GM21528 (cell line): Measurements from ENCODE around the gene TRIM10.
"Not testable (repeated sequence)": the region's sequence is repeated elsewhere in the genome, so short reads cannot be mapped to it uniquely, and the experiment has no call there.

Experiments
- ATAC-seq: cut with Tn5 transposase; IDR thresholded peaks from one replicate; pipeline ENCODE4 v1.9.1; 2021; ENCODE audit warnings: mild to moderate bottlenecking, moderate library complexity; ENCODE audit not compliant: unreplicated experiment, low FRiP score

Gene TRIM10

DNA sequence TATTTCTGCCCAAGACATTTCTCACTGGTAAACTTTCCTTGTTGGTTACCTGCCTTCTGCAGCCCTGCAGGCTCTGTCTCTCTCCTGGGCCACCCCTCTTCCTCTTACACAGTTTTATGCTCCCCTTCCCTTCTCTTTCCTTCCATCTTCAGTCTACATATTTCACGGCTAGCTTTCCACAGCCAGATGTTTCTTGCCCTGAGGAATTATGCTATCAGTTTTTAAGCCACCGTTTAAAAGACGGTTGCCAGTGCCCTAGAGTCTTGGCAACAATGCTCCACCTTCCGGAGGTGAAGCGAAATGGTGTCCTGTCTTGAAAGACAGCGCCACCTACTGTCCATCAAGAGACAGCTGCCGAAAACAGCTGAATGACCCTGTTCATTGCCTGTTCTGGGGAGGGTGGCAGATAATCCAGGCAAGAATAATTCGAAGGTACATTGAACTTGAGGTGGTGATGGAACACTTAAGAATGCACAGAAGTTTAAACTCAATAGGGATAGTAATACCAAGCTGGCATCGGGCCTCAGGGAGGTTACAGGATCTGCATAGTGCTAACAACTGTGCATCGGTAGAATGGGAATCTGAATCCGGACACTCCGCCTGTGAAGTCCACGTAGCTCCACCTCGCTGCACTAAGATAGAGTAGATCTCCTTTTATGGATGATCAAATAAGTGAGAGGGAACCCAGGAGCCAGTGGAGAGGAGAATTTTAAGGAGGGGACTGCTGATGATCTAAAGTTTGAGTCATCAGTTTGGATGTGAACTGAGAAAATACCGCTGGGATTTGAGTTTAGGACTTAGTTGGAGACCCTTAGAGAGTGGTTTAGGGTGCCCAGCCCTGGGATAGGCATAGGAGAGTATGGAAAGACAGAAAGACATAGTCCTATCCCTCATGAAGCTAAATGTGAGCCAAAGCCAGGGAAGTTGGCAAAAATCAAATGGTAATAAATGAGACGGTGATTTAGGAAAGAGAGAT lies 29.8 kb downstream of the TRIM10 start:
- peak; percentile 57 for ATAC-seq

DNA sequence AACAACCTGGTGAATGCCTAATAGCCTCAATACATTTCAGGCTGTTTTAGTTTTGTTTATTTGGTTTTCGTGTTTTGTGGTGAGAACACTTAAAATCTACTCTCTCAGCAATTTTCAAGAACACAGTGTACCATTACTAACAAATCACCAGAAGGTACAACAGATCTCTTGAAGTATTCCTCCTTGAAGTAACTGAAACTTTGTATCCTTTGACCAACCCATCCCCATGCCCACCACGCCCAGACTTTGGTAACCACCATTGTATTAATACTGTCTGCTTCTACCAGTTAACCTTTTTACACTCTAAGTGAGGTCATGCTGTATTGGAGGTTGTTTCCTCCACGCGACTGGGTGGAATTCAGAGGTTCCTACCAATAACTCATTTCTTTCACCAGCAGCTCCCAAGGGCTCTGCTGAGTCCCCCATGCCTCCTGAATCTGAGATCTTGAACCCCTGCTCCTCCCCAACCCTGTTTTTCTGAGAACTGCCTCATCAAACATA lies 30.8 kb downstream of the TRIM10 start:
- no peak for ATAC-seq

DNA sequence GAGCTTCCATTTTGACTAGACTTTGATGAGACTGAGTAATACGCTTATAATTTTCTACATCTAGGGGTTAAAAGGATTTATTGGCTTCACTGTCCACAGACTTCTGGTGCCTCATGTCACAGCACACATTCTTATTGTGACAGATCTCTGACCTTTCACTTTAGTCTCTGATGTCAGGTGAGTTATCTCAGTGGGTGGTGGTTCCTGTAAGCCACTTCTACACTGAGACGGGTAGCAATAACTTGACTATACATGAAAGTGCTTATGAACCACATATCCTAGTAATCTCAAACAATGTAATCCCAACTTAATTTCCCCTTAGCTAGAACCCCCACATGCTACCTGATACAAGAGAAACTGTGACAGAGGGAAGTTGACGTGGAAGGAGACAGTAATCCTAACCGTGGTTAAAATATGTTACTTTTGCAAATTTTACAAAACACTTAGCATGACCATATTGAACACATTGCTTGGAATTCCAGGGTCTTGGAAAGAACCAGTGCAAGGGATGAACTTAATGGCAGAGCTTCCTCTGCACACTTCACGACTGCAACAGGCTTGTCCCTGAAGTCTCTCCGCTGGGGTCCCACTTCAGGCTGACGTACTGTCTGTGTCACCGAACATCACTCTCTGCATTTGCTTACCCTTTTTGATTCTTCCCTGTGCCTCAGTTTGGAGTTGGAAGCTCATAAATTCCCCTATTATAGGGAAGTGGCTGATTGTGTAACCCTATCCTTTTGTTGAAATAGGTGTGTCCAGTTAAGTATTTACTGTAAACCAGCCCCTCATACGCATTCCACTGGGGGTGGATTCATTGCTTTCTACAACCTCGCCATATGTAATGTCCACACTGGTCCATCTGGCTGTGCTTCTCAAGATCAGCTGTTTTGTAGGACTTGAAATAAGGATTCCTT lies 31.5 kb downstream of the TRIM10 start:
- no peak for ATAC-seq

DNA sequence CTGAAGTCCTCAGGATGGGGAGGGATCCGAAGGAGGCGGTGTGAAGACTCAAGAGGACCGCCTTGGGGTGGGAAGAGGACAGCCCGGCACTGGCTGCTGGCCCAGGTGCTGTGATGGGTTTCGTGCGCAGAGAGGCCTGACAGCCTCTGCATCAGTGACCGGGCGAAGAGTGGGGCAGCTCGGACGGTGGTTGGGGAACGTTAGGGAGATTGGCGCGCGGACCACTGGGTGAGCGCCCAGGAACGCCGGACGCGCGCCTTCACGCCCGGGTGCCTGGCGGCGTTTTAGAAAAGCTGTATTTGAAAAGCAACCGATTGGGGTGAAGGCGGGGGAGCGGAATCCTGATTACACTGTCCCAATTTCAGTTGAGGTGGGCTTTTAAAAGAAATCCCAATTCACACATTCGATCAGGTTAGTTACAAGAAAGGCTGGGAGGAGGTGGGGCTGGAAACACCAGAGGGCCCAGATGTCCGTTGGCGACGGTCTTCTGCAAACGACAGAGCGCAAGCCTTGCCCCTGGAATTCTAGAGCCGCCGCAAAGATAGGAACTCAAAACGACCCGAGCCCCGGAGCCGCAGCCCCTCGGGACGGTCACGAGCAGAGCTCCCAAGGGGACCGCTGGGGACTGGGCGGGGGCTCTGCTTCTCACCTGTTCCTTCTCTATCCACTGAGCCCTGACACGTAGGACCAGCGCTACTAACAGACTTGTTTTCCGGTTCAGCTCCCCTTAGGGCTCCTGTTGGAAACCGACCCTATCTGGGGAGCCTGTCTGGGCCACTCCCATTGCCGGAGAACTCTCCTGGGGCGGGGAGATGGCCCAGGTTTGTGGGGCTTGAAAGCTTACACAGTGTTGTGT lies 33.5 kb downstream of the TRIM10 start:
- ATAC-seq: no peak

DNA sequence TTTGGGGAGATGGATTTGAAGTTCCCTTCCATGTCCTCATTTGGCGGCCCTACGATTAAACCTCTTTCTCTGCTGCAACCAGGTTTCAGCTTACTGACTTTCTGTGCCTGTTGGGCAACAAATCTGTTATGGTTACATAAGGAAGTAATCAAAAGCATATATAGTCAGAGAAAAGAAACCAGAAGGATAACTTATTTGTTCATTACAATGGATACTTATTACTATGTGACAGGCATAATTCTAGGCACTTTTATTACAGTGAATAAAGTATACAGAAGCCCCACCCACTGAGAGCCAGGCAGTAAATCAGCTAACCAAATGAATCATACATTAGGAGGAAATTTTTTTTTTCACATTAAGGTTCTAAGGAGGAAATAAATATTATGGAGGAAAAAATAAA lies 38.5 kb downstream of the TRIM10 start:
- no peak for ATAC-seq

DNA sequence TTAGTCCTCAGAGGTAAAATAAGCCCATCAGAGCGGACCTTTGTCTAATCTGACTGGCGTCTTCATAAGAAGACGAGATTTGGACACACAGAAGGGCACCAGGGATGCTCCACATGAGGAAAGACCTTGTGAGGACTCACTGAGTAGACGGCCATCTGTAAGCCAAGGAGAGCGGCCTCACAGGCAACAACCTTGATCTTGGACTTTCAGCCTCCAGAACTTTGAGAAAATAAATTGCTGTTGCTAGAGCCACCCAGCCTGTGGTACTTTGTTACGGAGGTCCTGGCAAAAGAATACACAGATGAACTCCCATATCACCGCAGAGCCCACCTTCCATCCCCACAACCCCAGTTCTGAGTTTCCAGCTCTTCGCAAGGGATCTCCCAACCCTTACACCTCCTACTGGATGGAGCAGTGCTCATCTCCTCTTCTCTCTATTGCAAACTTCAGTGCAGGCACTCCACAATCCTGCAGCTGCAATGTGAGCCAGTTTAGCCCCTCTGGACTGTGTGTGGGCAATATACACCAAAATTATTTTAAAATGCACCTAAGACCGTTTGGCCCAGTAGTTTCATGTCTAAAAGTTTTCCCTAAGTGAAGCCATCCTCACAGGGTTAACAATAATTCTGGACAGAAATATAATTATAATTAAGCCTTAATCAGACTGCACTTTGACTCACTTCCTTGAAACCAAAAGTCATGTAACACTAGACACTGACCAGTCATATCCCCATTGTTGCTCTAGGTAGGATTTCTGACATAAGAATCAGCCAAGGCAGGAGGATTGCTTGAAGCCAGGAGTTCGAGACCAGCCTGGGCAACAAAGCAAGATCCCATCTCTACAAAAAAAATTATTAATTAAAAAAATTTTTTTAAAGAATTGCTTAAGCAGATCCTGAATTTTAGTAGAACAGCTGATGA lies 39.3 kb downstream of the TRIM10 start:
- no peak for ATAC-seq

DNA sequence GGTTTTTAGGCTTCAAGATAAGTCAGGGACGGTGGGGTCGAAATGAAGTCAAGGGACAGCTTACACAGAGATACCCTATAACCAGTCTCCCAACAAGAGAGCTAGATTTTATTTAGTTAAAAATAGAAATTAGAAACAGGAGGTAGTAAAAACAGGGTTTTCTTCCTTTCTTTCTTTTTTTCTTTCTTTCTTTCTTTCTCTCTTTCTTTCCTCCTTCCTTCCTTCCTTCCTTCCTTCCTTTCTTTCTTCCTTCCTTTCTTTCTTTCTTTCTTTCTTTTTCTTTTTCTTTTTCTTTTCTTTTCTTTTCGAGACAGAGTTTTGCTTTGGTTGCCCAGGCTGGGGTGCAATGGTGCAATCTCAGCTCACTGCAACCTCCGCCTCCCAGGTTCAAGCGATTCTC lies 42.3 kb downstream of the TRIM10 start:
- ATAC-seq: not testable (repeated sequence)

DNA sequence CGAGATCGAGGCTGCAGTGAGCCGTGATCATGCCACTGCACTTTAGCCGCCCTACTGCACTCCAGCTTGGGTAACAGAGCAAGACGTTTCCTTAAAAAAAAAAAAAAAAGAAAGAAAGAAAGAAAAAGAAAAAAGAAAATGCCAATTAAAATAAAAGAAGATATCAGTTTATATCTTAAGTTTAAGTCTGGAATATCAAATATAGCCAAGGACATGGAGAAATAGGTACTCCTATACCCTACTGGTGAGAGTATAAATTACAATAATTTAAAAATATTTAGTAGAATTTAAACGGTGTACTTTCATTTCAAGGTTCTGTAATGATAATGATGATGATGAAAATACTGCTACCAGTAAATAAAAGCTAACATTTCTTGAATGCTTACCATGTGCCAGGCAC lies 44.3 kb downstream of the TRIM10 start:
- no peak for ATAC-seq

DNA sequence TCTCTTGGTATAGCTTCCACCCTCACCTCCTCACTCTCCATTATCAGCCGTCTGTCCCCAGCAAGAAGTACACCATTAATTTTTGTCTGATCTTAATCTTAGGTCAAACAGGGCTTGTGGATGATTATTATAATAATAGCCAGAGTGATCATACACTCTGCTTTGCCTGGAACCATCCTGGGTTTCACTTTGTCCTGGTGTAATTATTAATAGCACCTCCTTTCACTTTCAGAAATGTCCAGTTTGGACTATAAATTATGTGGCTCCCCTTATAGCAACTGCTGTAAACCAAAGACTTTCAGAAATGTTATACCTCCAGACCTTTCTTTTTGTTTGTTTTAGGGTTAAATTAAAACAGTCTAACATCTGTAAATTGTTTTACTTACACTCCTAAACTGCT lies 47.2 kb downstream of the TRIM10 start:
- ATAC-seq: no peak

DNA sequence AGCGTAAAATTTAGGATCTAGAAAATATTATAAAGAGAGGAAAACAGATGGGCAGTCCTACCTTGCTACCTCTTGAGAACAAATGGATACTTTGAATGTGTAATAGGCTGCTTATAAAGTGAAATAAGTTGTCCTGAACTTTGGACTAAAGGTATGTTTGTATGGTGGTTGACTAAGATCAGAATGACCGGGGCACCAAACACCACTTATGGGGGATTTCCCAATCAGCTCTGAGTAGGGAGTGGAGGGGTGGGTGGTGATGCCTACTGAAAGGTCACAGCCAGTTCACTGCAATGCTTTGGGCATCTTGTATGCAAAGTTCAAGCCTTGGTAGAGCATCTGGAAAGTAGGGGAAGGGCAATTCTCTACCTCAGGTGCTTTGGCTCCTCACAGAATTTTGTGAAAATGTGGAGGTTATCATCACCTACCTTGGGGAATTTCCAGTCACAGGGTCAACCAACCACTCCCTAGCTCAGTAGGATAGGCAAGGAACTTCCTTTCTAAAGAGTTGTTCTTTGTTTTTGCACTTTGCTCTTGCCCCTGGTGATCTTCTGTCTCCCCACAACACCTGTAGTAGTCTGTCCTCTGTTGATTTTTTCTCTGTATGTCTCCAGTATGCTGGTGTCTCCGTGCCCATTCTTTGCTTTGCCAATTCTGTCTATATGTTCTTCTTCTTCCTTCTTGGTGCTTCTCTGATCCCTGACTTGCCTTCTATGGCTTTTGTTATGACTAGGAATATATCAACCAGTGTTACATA lies 47.8 kb downstream of the TRIM10 start, which contains the start of gene TRIM31:
Gene TRIM31 (minus strand): TSS at position 88 of the 757 bp plus-strand sequence. CDS start 285 bp downstream, outside the sequence.
- ATAC-seq: no peak

DNA sequence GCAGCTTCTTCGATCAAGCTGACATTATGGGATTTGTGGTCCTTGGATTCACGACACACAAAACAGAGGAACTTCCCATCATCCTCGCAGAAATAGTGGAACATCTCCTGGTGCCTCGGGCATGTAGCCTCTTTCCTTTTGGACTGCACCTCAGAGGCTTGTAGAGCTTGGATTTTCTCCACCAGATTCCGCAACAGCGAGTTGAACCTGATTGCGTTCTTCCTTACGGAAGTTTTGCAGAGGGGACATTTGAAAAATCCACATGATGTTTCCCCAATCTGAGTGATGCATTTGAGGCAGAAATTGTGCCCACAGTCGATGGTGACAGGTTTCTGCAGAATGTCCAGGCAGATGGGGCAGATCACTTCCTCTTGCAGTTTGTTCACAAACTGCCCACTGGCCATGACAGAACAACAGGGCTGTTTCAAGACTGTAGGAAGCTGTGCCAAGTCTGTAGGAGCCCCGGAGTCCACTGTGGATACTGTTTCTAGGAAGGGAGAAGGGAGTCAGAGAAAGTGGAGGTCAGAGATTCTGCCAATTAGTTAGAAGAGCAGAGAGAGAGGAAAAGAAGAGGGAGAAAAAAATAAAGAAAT lies 48.5 kb downstream of the TRIM10 start:
- ATAC-seq: no peak

DNA sequence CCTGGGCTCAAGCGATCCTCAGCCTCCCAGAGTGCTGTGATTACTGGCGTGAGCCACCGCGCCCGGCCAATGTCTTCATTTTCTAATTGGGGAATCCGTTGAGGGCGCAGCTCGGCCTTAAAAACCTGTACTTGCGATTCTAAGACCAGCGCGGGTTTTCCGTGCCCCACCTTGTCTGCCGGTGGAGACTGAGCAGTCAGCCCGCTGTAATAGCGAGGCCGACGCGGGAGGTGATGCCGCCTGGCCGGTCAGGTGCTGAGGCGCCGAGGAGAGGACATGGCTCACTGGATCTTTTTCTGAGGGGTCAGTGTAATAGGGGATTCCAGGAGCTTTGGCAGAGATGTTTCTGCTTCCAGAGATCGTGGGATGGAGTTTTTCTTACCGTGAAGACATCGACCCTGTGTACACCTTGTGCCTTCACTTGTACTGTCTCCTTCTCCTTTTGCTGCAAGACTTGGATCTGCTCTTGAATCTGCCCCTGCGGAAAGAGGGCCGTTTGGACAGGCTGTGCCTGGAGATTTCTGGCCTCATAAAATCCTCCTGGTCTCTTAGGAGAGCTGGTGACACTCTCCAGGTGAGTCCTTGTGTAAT lies 49.6 kb downstream of the TRIM10 start:
- ATAC-seq: no peak

DNA sequence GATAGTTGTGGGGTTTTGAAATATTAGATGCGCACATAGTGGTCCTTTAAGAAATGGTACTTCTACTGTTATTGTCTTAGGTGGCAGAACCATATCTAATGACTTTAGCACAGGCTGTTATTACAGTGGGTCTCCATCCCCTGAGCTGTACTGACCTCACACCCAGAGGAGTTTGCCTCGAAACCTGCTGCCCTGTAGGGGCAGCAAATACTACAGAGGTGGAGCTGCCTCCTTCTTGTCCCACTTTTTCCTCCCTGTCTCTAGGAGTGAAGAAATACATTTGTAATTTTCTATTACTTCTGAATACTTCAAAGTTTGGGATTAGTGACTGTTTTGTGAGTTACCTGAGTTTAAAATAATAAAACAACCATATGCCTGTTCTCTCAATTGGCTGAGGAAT lies 56.4 kb downstream of the TRIM10 start:
- no peak for ATAC-seq

DNA sequence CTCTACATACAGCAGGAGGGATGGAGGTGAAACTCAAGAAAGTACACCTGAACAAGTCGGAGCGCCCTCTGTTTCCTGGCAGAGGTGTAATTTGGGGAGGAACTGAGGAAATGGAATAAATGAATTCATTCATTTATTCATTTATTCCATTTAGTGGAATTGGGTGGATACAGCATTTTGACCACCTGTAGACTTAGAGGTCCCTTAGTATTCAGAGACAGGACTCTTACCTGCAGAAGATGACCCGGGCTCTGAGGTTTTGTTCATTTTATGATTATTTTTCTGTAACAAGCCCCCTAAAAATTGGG lies 57.2 kb downstream of the TRIM10 start:
- ATAC-seq: no peak

DNA sequence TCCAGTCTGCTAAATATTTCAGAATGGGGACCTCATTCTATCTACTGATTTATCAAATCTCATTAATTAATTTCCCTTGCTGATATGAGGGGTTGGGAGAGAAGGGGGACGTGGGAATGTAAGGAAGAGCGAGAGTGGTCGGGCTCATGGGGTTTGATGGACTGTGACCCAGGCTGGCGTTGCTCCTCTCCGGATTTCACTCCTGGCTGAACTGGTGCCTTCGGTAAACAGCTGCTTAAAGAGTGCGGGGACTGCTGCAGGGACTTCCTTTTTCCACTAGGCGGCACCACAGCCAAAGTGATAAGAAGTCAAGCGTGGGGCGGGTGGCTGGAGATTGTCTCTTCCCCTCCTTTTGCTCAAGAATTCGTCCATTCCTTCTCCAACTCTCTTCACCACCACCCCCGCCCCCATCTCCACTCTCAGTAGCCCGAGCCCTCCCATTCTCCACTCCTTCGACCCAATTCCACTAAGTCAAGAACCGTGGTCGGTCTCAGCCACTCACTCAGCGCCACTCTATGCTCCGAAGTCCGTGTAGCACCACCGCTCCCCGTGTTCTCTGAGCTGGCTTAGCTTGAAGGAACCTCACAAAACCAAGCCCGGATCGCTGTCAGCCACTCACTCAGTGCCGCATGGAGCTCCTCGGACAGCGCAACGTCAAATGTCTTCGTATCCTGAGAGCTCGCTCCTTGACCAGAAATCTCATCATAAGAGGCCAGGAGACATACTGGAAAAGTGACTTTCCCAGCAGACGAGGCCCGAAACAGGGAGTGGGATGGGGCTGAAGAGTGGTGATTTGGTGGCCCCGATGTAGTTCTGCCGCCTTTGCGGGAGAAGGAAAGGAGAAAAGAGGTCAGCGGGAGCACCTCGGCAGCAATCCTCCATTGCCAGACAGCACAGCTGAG lies 57.8 kb downstream of the TRIM10 start:
- no peak for ATAC-seq

DNA sequence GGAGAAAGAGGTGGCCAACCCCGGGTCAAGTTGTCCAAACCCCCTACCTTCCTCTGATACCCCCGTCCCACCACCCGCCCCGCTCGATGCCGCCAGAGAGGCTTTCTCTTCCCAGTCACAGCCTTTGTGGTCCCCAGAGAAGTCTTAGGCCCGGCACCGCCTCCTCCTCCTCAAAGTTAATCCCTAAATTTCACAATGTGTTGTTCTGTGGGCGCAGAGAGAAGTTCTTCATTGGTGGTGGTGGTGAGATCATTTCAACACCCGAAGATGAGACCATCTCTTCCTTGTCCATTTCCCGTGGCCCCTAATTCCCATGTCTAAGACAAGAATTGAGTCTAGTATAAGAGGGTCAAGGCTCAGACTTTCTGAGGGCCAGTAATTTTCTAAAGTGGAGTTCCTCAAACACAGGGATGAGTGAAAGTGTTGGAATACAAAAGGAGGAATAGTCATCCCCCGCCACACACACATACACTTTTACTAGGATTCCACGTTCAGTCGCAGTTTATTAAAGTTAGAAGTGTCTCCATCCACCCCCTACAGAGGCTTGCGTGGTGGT lies 58.5 kb downstream of the TRIM10 start:
- no peak for ATAC-seq
